ENCODE measurements around the gene ANKRD39. TPM values are rescaled to one million over a fixed set of nuclear protein-coding genes. Genes with fewer than 3 reads are reported as not detected.
"Not testable (repeated sequence)": the region's sequence is repeated elsewhere in the genome, so short reads cannot be mapped to it uniquely, and the experiment has no call there.

The ANKRD39 gene
- total RNA-seq, 1 donor from 2014 or later = 9.4 TPM

- Histone ChIP-seq H3K4me3 (no peak overlapping the region), H3K36me3 (peaks cover 69% of the 10 kb centered on the region), H3K9me3 (no peaks in the 10 kb centered on the region), H3K27me3 (ENCODE audit: low read depth) (no peaks in the 10 kb centered on the region), H3K27ac (no peak overlapping the region), H3K4me1 (peaks cover 41% of the 10 kb centered on the region)
- no peak for ATAC-seq
- intact Hi-C loops (cut with DNase I) = no loop called here
- no peak for TF ChIP-seq CTCF (IDR thresholded peaks at IDR 0.05)
- DNase-seq = no peak
These were observed 7.8 kb upstream of the ANKRD39 start for GRCh38 chr2:96865654-96866053.

GRCh38 chr2:96864343-96865091 lies 6.7 kb upstream of the ANKRD39 start:
- Histone ChIP-seq H3K9me3 (no peaks in the 10 kb centered on the region), H3K27ac (no peak overlapping the region), H3K27me3 (ENCODE audit: low read depth) (no peaks in the 10 kb centered on the region), H3K4me1 (peaks cover 37% of the 10 kb centered on the region), H3K36me3 (peaks cover 76% of the 10 kb centered on the region), H3K4me3 (no peak overlapping the region)
- DNase-seq = peak; percentile 85
- peak; percentile 0 to 6 for ATAC-seq
- intact Hi-C loops (cut with DNase I) = no loop called here
- TF ChIP-seq CTCF (IDR thresholded peaks at IDR 0.05) = no peak

- Histone ChIP-seq H3K27ac (no peak overlapping the region), H3K4me3 (no peak overlapping the region), H3K36me3 (peaks cover 76% of the 10 kb centered on the region), H3K27me3 (ENCODE audit: low read depth) (peaks cover 4% of the 10 kb centered on the region), H3K4me1 (peaks cover 43% of the 10 kb centered on the region), H3K9me3 (no peaks in the 10 kb centered on the region)
- ATAC-seq (no peak), DNase-seq (no peak)
- intact Hi-C loops (cut with DNase I) = no loop called here
- TF ChIP-seq CTCF (IDR thresholded peaks at IDR 0.05) = no peak
These were observed 5.9 kb upstream of the ANKRD39 start for GRCh38 chr2:96863575-96864342.

- intact Hi-C loops (cut with DNase I); H3K4me3 ChIP-seq; H3K27me3 ChIP-seq (ENCODE audit: low read depth); H3K9me3 ChIP-seq; H3K27ac ChIP-seq; ATAC-seq; DNase-seq: not testable (repeated sequence)
- H3K36me3 ChIP-seq = peaks cover 76% of the 10 kb centered on the region
- H3K4me1 ChIP-seq = peaks cover 44% of the 10 kb centered on the region
These were observed 5.2 kb upstream of the ANKRD39 start for GRCh38 chr2:96863056-96863455.

- ATAC-seq (no peak), DNase-seq (no peak)
- H3K36me3 ChIP-seq = peaks cover 61% of the 10 kb centered on the region
- H3K4me3 ChIP-seq = no peak overlapping the region
- no peak for TF ChIP-seq CTCF (IDR thresholded peaks at IDR 0.05)
- H3K4me1 ChIP-seq = peaks cover 37% of the 10 kb centered on the region
- intact Hi-C loops (cut with DNase I) = no loop called here
- peaks cover 4% of the 10 kb centered on the region for H3K27me3 ChIP-seq (ENCODE audit: low read depth)
- H3K9me3 ChIP-seq = no peaks in the 10 kb centered on the region
- H3K27ac ChIP-seq = no peak overlapping the region
These were observed 3.3 kb upstream of the ANKRD39 start for GRCh38 chr2:96861074-96861473.

All from lower lobe of right lung (tissue), 2 donors.